OCI-LY1 (cell line): ENCODE data around the gene PDE6A.
"Not testable (repeated sequence)": the region's sequence is repeated elsewhere in the genome, so short reads cannot be mapped to it uniquely, and the experiment has no call there.

Experiments
- H2AFZ ChIP-seq: fragments of 200-600 bp; sonication (generic), shearing (Covaris generic); 2 replicates; pipeline ENCODE4 v1.6.0; 2014; ENCODE audit warnings: antibody characterized with exemption, mild to moderate bottlenecking, low read length
- H3F3A ChIP-seq: fragments of 200-600 bp; sonication (generic), shearing (Covaris generic); 2 replicates; pipeline ENCODE4 v1.6.0; 2014; ENCODE audit warnings: mild to moderate bottlenecking, antibody characterized with exemption, low read length, moderate library complexity; ENCODE audit not compliant: insufficient read depth
- H3K27ac ChIP-seq: fragments of 200-600 bp; sonication (generic); 2 replicates; pipeline ENCODE4 v1.5.1; 2014; ENCODE audit warnings: low read length, mixed run types, mild to moderate bottlenecking, low read depth; ENCODE audit not compliant: poor library complexity, severe bottlenecking
- H3K27me3 ChIP-seq: fragments of 200-600 bp; sonication (generic); 2 replicates; pipeline ENCODE4 v1.6.0; 2014; ENCODE audit warnings: antibody characterized with exemption, mild to moderate bottlenecking, low read length, moderate library complexity; ENCODE audit not compliant: insufficient read depth
- H3K36me3 ChIP-seq: fragments of 200-600 bp; sonication (generic); 2 replicates; pipeline ENCODE4 v1.6.1; 2014; ENCODE audit warnings: mild to moderate bottlenecking, antibody characterized with exemption, low read length, moderate library complexity, mixed read lengths; ENCODE audit not compliant: insufficient read depth
- H3K4me1 ChIP-seq: fragments of 200-600 bp; sonication (generic); 2 replicates; pipeline ENCODE4 v1.5.1; 2014; ENCODE audit warnings: mild to moderate bottlenecking, low read length, moderate library complexity; ENCODE audit not compliant: insufficient read depth, severe bottlenecking
- H3K4me2 ChIP-seq: fragments of 200-600 bp; sonication (generic), shearing (Covaris generic); 2 replicates; pipeline ENCODE4 v1.6.1; 2014; ENCODE audit warnings: low read length
- H3K4me3 ChIP-seq: fragments of 200-600 bp; sonication (generic); 2 replicates; pipeline ENCODE4 v1.5.1; 2014; ENCODE audit warnings: low read length, low read depth, mild to moderate bottlenecking, mixed read lengths; ENCODE audit not compliant: poor library complexity, severe bottlenecking
- H3K79me2 ChIP-seq: fragments of 200-600 bp; shearing (Covaris generic); 2 replicates; pipeline ENCODE4 v1.6.1; 2016; ENCODE audit warnings: mixed run types, low read length, mixed read lengths; ENCODE audit not compliant: insufficient read depth
- H3K9ac ChIP-seq: fragments of 200-600 bp; sonication (generic), shearing (Covaris generic); 2 replicates; pipeline ENCODE4 v1.6.1; 2014; ENCODE audit warnings: mild to moderate bottlenecking, low read length, mixed read lengths
- H3K9me2 ChIP-seq: fragments of 200-600 bp; sonication (generic), shearing (Covaris generic); 2 replicates; pipeline ENCODE4 v1.6.1; 2014; ENCODE audit warnings: low read depth, mild to moderate bottlenecking, low read length, mixed read lengths
- H3K9me3 ChIP-seq: fragments of 200-600 bp; shearing (Covaris generic); 2 replicates; pipeline ENCODE4 v1.6.1; 2014; ENCODE audit warnings: low read length, mixed read lengths
- H4K20me1 ChIP-seq: fragments of 200-600 bp; sonication (generic), shearing (Covaris generic); 2 replicates; pipeline ENCODE4 v1.6.0; 2016; ENCODE audit warnings: mild to moderate bottlenecking, low read length; ENCODE audit not compliant: insufficient read depth
- EZH2 ChIP-seq: fragments of 200-600 bp; sonication (generic), shearing (Covaris generic); IDR thresholded peaks from 2 replicates; pipeline ENCODE4 v1.8.0; 2017; ENCODE audit warnings: borderline replicate concordance, mixed run types, mild to moderate bottlenecking, antibody characterized with exemption, low read length, moderate library complexity, mixed read lengths
- TF ChIP-seq, protein P1 (sequence below): fragments of 200-600 bp; sonication (generic), shearing (Covaris generic); IDR thresholded peaks from 2 replicates; pipeline ENCODE4 v1.5.1; 2017; ENCODE audit warnings: mild to moderate bottlenecking, antibody characterized with exemption, low read length, moderate library complexity, mixed read lengths

PDE6A gene

DNA sequence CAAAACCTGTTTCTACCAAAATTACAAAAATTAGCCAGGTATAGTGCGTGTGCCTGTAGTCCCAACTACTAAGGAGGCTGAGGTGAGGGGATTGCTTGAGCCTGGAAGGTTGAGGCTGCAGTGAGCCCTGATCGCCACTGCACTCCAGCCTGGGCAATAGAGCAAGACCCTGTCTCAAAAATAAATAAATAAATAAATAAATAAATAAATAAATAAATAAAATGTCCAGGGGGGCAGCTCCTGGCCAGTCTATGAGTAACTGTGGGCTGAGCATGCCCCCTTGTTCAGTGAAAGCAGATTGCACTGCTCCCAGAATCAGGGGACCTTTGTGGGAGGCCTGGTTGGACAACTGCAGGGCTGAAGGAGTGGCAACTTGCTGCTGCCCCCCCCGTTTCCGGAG, 62.7 kb downstream of the PDE6A start:
- Histone ChIP-seq H3K36me3 (no peaks in the 10 kb centered on the region), H3K4me3 (no peak overlapping the region), H3K27me3 (0 out of 2 replicates have a peak, but pooled peaks cover 4% of the 10 kb centered on the region), H3F3A (no peaks in the 10 kb centered on the region), H3K27ac (no peak overlapping the region), H3K9ac (no peak overlapping the region), H4K20me1 (no peaks in the 10 kb centered on the region), H3K9me3 (no peaks in the 10 kb centered on the region), H2AFZ (no peak overlapping the region), H3K9me2 (no peaks in the 10 kb centered on the region), H3K4me1 (no peaks in the 10 kb centered on the region), H3K4me2 (no peak overlapping the region), H3K79me2 (no peaks in the 10 kb centered on the region)
- TF ChIP-seq, protein P1, sequence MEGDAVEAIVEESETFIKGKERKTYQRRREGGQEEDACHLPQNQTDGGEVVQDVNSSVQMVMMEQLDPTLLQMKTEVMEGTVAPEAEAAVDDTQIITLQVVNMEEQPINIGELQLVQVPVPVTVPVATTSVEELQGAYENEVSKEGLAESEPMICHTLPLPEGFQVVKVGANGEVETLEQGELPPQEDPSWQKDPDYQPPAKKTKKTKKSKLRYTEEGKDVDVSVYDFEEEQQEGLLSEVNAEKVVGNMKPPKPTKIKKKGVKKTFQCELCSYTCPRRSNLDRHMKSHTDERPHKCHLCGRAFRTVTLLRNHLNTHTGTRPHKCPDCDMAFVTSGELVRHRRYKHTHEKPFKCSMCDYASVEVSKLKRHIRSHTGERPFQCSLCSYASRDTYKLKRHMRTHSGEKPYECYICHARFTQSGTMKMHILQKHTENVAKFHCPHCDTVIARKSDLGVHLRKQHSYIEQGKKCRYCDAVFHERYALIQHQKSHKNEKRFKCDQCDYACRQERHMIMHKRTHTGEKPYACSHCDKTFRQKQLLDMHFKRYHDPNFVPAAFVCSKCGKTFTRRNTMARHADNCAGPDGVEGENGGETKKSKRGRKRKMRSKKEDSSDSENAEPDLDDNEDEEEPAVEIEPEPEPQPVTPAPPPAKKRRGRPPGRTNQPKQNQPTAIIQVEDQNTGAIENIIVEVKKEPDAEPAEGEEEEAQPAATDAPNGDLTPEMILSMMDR = no peak
- TF ChIP-seq EZH2 = no peak

DNA sequence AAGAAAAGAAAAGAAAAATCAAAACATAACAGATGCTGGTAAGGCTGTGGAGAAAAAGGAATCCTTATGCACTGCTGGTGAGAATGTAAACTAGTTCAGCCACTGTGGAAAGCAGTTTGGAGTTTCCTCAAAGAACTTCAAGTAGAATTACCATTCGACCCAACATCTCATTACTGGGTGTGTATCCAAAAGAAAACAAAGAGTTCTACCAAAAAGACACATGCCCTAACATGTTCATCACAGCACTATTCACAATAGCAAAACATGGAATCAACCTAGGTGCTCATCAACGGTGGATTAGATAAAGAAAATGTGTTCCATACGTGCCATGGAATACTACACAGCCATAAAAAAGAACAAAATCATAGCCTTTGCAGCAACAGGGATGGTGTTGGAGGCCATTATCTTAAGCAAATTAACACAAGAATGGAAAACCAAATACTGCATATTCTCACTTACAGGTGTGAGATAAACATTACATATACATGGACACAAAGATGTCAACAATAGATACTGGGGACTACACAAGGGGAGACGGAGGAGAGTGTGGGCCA, 63.4 kb downstream of the PDE6A start:
- no peak for TF ChIP-seq EZH2
- TF ChIP-seq, protein P1 = no peak
- Histone ChIP-seq H3F3A (no peaks in the 10 kb centered on the region), H3K9me3 (no peaks in the 10 kb centered on the region), H3K27me3 (0 out of 2 replicates have a peak, but pooled peaks cover 4% of the 10 kb centered on the region), H2AFZ (no peak overlapping the region), H3K4me2 (no peak overlapping the region), H3K9me2 (no peaks in the 10 kb centered on the region), H3K9ac (no peak overlapping the region), H3K4me3 (no peak overlapping the region), H3K36me3 (no peaks in the 10 kb centered on the region), H4K20me1 (no peaks in the 10 kb centered on the region), H3K4me1 (no peaks in the 10 kb centered on the region), H3K27ac (no peak overlapping the region), H3K79me2 (no peaks in the 10 kb centered on the region)

DNA sequence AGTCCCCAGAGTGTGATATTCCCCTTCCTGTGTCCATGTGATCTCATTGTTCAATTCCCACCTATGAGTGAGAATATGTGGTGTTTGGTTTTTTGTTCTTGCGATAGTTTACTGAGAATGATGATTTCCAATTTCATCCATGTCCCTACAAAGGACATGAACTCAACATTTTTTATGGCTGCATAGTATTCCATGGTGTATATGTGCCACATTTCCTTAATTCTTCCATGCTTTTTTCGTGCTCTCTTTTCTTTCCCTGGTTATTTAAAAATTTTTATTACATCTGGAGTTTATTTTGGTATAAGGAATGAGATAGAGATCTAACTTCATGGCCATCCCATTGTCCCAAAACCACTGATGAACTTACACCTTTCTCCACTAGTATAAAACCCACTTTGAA, 65.0 kb downstream of the PDE6A start:
- H3K9ac ChIP-seq, H3K27ac ChIP-seq, H2AFZ ChIP-seq, H3K4me2 ChIP-seq, H3K9me3 ChIP-seq, H4K20me1 ChIP-seq, H3K9me2 ChIP-seq, H3F3A ChIP-seq, H3K4me3 ChIP-seq, H3K79me2 ChIP-seq, H3K4me1 ChIP-seq, H3K36me3 ChIP-seq, H3K27me3 ChIP-seq: not testable (repeated sequence)

DNA sequence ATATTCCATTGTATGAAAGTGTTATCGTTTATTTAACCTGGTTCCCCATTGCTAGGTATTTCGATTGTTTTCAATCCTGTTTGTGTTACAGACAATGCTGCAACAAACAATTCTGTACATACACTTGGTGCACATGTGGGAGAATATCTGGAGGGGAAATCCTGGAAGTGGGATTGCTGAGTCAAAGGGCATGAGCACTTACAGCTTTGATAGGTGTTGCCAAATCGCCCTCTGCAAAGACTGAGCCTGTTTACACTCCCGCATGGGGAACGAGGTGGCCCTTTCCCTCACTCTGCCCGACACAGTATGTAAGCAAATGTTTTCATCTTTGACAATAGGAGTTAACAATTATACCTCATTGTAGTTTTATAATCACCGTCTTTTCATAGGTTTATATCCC, 66.2 kb downstream of the PDE6A start:
- Histone ChIP-seq H4K20me1 (no peaks in the 10 kb centered on the region), H3K4me1 (no peaks in the 10 kb centered on the region), H3K4me2 (no peak overlapping the region), H2AFZ (no peak overlapping the region), H3K9me2 (no peaks in the 10 kb centered on the region), H3K36me3 (no peaks in the 10 kb centered on the region), H3K27ac (no peak overlapping the region), H3K9ac (no peak overlapping the region), H3K79me2 (no peaks in the 10 kb centered on the region), H3K4me3 (no peak overlapping the region), H3K27me3 (0 out of 2 replicates have a peak, but pooled peaks cover 4% of the 10 kb centered on the region), H3F3A (no peaks in the 10 kb centered on the region), H3K9me3 (no peaks in the 10 kb centered on the region)
- TF ChIP-seq EZH2 = no peak
- TF ChIP-seq, protein P1 = no peak
